Measurements from ENCODE around the gene TMEM89.
A peak's percentile ranks its signal among the peaks of the same experiment; 100 is the strongest.

DNA sequence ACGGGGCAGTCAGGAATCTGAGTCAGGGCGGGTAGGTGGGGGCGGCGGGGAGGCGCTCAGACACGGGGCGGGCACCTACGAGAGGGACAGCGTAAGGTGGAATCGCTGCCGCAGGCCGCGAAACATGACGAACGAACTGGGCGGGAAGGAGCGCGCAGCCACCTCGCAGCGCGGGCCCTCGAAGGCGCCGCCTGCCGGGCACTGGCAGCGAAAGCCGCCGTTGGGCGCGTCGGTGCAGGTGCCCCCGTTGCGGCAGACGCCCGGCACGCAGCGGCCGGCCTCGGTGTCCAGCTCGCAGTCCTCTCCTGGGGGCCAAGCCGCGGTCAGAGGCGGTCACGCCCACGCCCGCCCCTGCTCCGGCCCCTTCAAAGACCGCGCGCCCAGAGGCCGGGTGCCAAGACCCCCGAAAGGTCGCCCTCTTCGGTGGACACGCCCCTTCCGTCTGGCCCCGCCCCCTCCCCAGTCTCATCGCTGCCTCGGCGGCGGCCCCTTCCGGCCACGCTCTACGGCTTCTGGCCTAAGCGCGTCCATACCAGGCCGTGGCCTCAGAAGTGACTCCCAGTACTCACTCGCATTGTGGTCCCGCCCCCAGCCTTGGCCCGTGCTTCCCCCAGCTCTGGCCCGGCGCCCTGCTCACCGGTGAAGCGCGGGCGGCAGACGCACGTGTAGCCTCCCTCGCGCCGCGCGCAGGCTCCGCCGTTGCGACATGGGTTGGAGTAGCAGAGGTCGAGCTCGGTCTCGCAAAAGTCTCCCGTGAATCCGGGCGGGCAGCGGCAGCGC lies 34.7 kb upstream of the TMEM89 start:
- TF ChIP-seq, protein P1, sequence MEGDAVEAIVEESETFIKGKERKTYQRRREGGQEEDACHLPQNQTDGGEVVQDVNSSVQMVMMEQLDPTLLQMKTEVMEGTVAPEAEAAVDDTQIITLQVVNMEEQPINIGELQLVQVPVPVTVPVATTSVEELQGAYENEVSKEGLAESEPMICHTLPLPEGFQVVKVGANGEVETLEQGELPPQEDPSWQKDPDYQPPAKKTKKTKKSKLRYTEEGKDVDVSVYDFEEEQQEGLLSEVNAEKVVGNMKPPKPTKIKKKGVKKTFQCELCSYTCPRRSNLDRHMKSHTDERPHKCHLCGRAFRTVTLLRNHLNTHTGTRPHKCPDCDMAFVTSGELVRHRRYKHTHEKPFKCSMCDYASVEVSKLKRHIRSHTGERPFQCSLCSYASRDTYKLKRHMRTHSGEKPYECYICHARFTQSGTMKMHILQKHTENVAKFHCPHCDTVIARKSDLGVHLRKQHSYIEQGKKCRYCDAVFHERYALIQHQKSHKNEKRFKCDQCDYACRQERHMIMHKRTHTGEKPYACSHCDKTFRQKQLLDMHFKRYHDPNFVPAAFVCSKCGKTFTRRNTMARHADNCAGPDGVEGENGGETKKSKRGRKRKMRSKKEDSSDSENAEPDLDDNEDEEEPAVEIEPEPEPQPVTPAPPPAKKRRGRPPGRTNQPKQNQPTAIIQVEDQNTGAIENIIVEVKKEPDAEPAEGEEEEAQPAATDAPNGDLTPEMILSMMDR (IDR thresholded peaks at IDR 0.05): peak; percentile 29 to 93 (median 74)
- TF ChIP-seq POLR2AphosphoS5 (IDR thresholded peaks at IDR 0.05): peak; percentile 64
